Hematopoietic multipotent progenitor cell treated with erythropoietin and hydrocortisone succinate and interleukin-3 and kit ligand, for 6 days (in vitro differentiated cells): ENCODE data around the gene DMBX1.

Experiments
- DNase-seq: peaks from one replicate; pipeline ENCODE4 v3.0.0-alpha.2; 2015

Gene DMBX1

GRCh38 chr1:46461017-46461808, 28.4 kb upstream of the DMBX1 start:
- no peak for DNase-seq

GRCh38 chr1:46461809-46462448, 27.7 kb upstream of the DMBX1 start:
- DNase-seq = no peak

- DNase-seq = no peak
These were observed 25.6 kb upstream of the DMBX1 start for GRCh38 chr1:46464013-46464548.

- no peak for DNase-seq
These were observed 24.7 kb upstream of the DMBX1 start for GRCh38 chr1:46464915-46465314.

- DNase-seq = no peak
These were observed 23.6 kb upstream of the DMBX1 start for GRCh38 chr1:46465981-46466476.

GRCh38 chr1:46466477-46467182, 23.0 kb upstream of the DMBX1 start:
- DNase-seq = no peak

GRCh38 chr1:46467183-46467504, 22.5 kb upstream of the DMBX1 start:
- no peak for DNase-seq

- DNase-seq = no peak
These were observed 19.8 kb upstream of the DMBX1 start for GRCh38 chr1:46469881-46470280.

- no peak for DNase-seq
These were observed 17.7 kb upstream of the DMBX1 start for GRCh38 chr1:46471848-46472492.

- no peak for DNase-seq
These were observed 17.0 kb upstream of the DMBX1 start for GRCh38 chr1:46472498-46473181.

- DNase-seq = no peak
These were observed 15.6 kb upstream of the DMBX1 start for GRCh38 chr1:46473991-46474390.

- DNase-seq = no peak
These were observed 15.1 kb upstream of the DMBX1 start for GRCh38 chr1:46474570-46474969.

- DNase-seq = no peak
These were observed 13.0 kb upstream of the DMBX1 start for GRCh38 chr1:46476673-46477072.

GRCh38 chr1:46477153-46477929, 12.3 kb upstream of the DMBX1 start:
- DNase-seq = peak; percentile 86

- DNase-seq = no peak
These were observed 10.7 kb upstream of the DMBX1 start for GRCh38 chr1:46478721-46479485.

- DNase-seq = no peak
These were observed 9.8 kb upstream of the DMBX1 start for GRCh38 chr1:46479744-46480350.

GRCh38 chr1:46480959-46481646, 8.5 kb upstream of the DMBX1 start:
- DNase-seq = no peak

- DNase-seq = peak; percentile 43
These were observed 7.7 kb upstream of the DMBX1 start for GRCh38 chr1:46481961-46482360.

GRCh38 chr1:46483589-46483988, 6.0 kb upstream of the DMBX1 start:
- DNase-seq = no peak
